T-cell (primary cell): Measurements from ENCODE around the gene COMMD7. TPM values are rescaled to one million over a fixed set of nuclear protein-coding genes. Genes with fewer than 3 reads are reported as not detected.

ENCODE experiments used
- ATAC-seq, 4 experiments: fragments of 200-7000 bp in 3 of 4; fragments of 150-1000 bp in 1 of 4; cut with Tn5 transposase; replicated peaks in 1 of 4; 1 replicate in 3 of 4; 2 replicates in 1 of 4; pipeline ENCODE4 v1.10.0; 2021; ENCODE audit warnings: moderate library complexity in 3 of 4, mild to moderate bottlenecking in 2 of 4, moderate number of reproducible peaks in 1 of 4
- CTCF ChIA-PET, 2 donors: fragments of 300-600 bp; sonication (Branson Sonifier 250); formaldehyde crosslinking; loops; one replicate each; lab custom pipeline; 2022; ENCODE audit warnings: antibody characterized with exemption in 2 of 2; lab: Charles Lee
- POLR2A ChIA-PET, 2 donors: fragments of 300-600 bp; sonication (Branson Sonifier 250); formaldehyde crosslinking; loops; one replicate each; lab custom pipeline; 2022; ENCODE audit warnings: antibody characterized with exemption in 2 of 2; lab: Charles Lee
- DNase-seq, 35 experiments: peaks; one replicate each; pipeline versions ENCODE4 v3.0.0 to v3.0.0-alpha.2; 2013 to 2023
- H3K27ac ChIP-seq: one replicate; pipeline ENCODE4 v1.5.1; 2013; ENCODE audit warnings: low read length
- H3K27me3 ChIP-seq, 2 experiments: replicated peaks in 1 of 2; 1 replicate in 1 of 2; 2 replicates in 1 of 2; pipeline versions ENCODE4 v1.6.1 to v1.7.0; 2013; ENCODE audit warnings: low read length in 1 of 2, mixed read lengths in 1 of 2; ENCODE audit not compliant: control insufficient read depth in 2 of 2, insufficient read depth in 2 of 2; ENCODE audit errors: extremely low read depth in 1 of 2
- H3K36me3 ChIP-seq, 2 donors: 1 replicate in 1 of 2; 2 replicates in 1 of 2; pipeline versions ENCODE4 v1.6.1 to v1.7.0; 2013; ENCODE audit warnings: low read length in 1 of 2; ENCODE audit not compliant: control insufficient read depth in 2 of 2, insufficient read depth in 1 of 2; ENCODE audit errors: extremely low read depth in 1 of 2
- H3K4me1 ChIP-seq, 2 experiments: 1 replicate in 1 of 2; 2 replicates in 1 of 2; pipeline versions ENCODE4 v1.6.1 to v1.7.0; 2013; ENCODE audit warnings: low read length in 2 of 2, mixed read lengths in 1 of 2; ENCODE audit not compliant: insufficient read depth in 2 of 2, control insufficient read depth in 1 of 2; ENCODE audit errors: extremely low read depth in 1 of 2
- H3K4me3 ChIP-seq, 2 donors: 1 replicate in 1 of 2; 2 replicates in 1 of 2; pipeline versions ENCODE4 v1.5.1 to v1.7.0; 2013; ENCODE audit warnings: mild to moderate bottlenecking in 2 of 2, low read length in 1 of 2, moderate library complexity in 1 of 2; ENCODE audit not compliant: control insufficient read depth in 1 of 2; ENCODE audit errors: extremely low read depth in 1 of 2
- H3K9me3 ChIP-seq: 2 replicates; pipeline ENCODE4 v1.7.0; 2013
- H3K27ac Mint-ChIP-seq, 2 donors: one replicate each; pipeline ENCODE4 v1.8.0; 2020 to 2021; ENCODE audit warnings: mild to moderate bottlenecking in 2 of 2, mixed read lengths in 2 of 2
- H3K27me3 Mint-ChIP-seq, 2 donors: one replicate each; pipeline ENCODE4 v1.8.0; 2021 to 2022; ENCODE audit warnings: mixed read lengths in 2 of 2
- H3K36me3 Mint-ChIP-seq: one replicate; pipeline ENCODE4 v1.8.0; 2021; ENCODE audit warnings: mixed read lengths
- H3K4me1 Mint-ChIP-seq, 3 donors: one replicate each; pipeline ENCODE4 v1.8.0; 2020 to 2022; ENCODE audit warnings: mixed read lengths in 3 of 3, mild to moderate bottlenecking in 1 of 3
- H3K4me3 Mint-ChIP-seq, 3 donors: one replicate each; pipeline ENCODE4 v1.8.0; 2020 to 2022; ENCODE audit warnings: mild to moderate bottlenecking in 3 of 3, mixed read lengths in 3 of 3, moderate library complexity in 3 of 3
- H3K9me3 Mint-ChIP-seq, 3 donors: one replicate each; pipeline ENCODE4 v1.8.0; 2020 to 2022; ENCODE audit warnings: mixed read lengths in 3 of 3
- WGBS: methylation state at CpG from one replicate; pipeline ENCODE4 v1.1.5; 2013; ENCODE audit warnings: missing lambda C conversion rate; ENCODE audit not compliant: insufficient coverage; 5-methylcytosine and 5-hydroxymethylcytosine counted together
- total RNA-seq, 35 experiments: library from RNA in 6 of 35; stranded (reverse) in 6 of 35; fragments of 120-200 nt in 1 of 35; gene quantifications; one replicate each; pipeline versions ENCODE4 v1.2.1 to v1.2.4 and lab custom pipeline; 2013 to 2026

COMMD7 gene
- total RNA-seq, 5 donors from 2014 or later (not counting 1 experiment from before 2014, with no cell fraction given): 35.5 to 48.1 (median 37.4) TPM

DNA sequence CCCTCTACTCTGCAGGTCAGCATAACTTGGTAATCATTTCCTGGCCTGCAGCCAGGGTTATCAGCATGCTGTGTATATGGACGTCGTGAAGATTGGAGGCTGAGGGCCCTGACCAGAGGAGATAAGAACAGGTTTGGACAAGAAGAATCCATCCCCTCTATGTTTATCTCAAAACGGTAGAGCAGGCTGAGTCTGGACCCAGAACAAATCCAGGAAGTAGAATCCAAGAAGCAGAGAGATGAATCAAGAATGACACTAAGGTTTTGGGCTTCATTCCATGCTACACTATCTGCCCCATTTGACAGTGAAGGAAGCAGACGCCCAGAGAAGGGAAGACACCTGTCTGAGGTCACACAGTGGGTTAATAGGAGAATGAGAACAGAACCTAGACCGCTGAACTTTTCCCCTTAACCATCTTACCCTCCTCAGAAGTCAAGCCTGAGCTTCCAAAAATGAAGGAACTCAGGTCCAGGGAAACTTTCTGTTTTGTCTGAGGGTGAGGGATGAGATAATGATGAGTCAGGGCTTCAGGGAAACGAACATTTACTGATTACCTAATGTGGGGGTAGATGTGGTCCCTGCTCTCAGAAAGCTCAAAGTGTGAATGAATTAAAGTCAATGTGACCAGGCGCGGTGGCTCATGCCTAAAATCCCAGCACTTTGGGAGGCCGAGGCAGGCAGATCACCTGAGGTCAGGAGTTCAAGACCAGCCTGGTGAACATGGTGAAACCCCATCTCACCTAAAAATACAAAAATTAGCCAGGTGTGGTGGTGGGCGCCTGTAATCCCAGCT, 9.4 kb upstream of the COMMD7 start:
- Histone ChIP-seq H3K27me3 (no peaks in the 10 kb centered on the region), H3K36me3 (no peaks in the 10 kb centered on the region), H3K9me3 (no peaks in the 10 kb centered on the region), H3K4me1 (no peaks in the 10 kb centered on the region), H3K27ac (no peak overlapping the region), H3K4me3 (no peak overlapping the region)
- H3K27me3 Mint-ChIP-seq: no peaks in the 10 kb centered on the region
- WGBS: 60% methylated on average over 1 of the region's 10 CpGs
- ChIA-PET CTCF (interaction anchor here in 1 of 2 donors (0.6 kb wide), 1 partner anchor 316 kb away, joined by 5 read pairs; no protein-coding TSS in a partner anchor), POLR2A (no interaction called here)
- H3K36me3 Mint-ChIP-seq: no peaks in the 10 kb centered on the region
- ATAC-seq (no peak), DNase-seq (no peak)
- H3K9me3 Mint-ChIP-seq: no peaks in the 10 kb centered on the region
- no peak overlapping the region for H3K4me3 Mint-ChIP-seq
- no peak overlapping the region for H3K27ac Mint-ChIP-seq
- H3K4me1 Mint-ChIP-seq: no peaks in the 10 kb centered on the region

DNA sequence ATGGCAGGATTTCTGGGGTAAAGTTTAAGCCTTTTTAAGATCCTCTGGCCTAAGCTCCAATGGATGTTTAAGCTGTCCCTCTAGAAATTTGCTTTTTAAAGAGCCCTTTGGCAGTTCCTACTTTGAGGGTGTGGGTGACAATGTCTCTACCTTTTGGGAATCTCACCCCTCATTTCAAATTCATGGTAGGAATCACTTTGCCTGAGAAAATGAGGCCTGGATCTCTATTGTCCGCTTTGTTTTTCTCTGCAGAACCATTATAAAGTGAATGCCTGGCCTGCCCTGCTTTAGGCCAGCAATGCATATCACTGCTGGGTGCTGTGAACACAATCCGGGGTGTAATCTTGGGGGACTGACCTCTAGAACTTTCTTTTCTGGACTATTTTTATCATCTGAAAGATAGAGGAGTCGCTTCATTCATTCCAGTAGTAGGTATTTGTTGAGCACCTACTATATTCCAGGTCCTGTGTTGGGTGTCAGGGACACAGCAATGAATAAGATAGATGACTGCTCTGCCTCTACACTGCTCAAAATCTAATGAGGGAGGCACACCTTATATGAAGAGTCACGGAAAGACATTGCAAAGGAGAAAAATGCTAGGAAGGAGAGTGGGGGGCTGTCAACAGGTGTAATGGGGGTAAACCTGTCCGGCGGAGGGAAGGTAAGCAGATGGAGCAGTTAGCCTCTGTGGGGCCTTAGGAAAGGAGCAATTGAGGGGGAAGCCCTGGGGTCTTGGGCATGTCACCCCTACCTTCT, 8.6 kb upstream of the COMMD7 start:
- H3K36me3 Mint-ChIP-seq: no peaks in the 10 kb centered on the region
- Histone ChIP-seq H3K9me3 (no peaks in the 10 kb centered on the region), H3K4me3 (no peak overlapping the region), H3K27ac (no peak overlapping the region), H3K27me3 (no peaks in the 10 kb centered on the region), H3K36me3 (no peaks in the 10 kb centered on the region), H3K4me1 (no peaks in the 10 kb centered on the region)
- H3K27ac Mint-ChIP-seq: peak overlapping the region in 1 of 2 donors; percentile 33
- no peaks in the 10 kb centered on the region for H3K9me3 Mint-ChIP-seq
- ChIA-PET POLR2A (no interaction called here), CTCF (no interaction called here)
- no peak overlapping the region for H3K4me3 Mint-ChIP-seq
- 86% methylated on average over 1 of the region's 6 CpGs for WGBS
- no peaks in the 10 kb centered on the region for H3K4me1 Mint-ChIP-seq
- no peaks in the 10 kb centered on the region for H3K27me3 Mint-ChIP-seq
- DNase-seq (no peak), ATAC-seq (no peak)

DNA sequence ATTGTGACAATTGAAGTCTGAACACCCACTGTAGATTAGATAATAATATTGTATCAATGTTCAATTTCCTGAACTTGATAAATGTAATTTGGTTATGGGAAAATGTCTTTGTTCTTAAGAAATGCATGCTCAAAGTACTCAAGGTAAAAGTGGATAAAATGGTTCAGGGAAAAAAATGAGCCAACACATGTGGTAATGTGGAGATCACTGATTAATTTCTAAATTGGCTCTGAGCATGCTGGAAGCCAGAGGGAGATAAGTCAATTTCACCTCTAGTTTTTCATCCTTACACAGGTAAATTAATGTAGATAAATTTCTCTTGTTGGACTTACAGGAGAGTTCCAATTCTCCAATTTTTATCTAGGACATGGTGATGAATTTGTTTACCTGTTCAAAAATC, 8.0 kb upstream of the COMMD7 start:
- Mint-ChIP-seq H3K9me3 (no peaks in the 10 kb centered on the region), H3K36me3 (no peaks in the 10 kb centered on the region), H3K27ac (no peak overlapping the region), H3K4me1 (no peaks in the 10 kb centered on the region), H3K27me3 (no peaks in the 10 kb centered on the region), H3K4me3 (no peak overlapping the region)
- H3K27ac ChIP-seq: no peak overlapping the region
- ChIA-PET CTCF (no interaction called here), POLR2A (no interaction called here)
- H3K9me3 ChIP-seq: no peaks in the 10 kb centered on the region
- ATAC-seq: no peak
- H3K4me3 ChIP-seq: no peak overlapping the region
- H3K27me3 ChIP-seq: no peaks in the 10 kb centered on the region
- DNase-seq: no peak
- H3K36me3 ChIP-seq: no peaks in the 10 kb centered on the region
- no peaks in the 10 kb centered on the region for H3K4me1 ChIP-seq

DNA sequence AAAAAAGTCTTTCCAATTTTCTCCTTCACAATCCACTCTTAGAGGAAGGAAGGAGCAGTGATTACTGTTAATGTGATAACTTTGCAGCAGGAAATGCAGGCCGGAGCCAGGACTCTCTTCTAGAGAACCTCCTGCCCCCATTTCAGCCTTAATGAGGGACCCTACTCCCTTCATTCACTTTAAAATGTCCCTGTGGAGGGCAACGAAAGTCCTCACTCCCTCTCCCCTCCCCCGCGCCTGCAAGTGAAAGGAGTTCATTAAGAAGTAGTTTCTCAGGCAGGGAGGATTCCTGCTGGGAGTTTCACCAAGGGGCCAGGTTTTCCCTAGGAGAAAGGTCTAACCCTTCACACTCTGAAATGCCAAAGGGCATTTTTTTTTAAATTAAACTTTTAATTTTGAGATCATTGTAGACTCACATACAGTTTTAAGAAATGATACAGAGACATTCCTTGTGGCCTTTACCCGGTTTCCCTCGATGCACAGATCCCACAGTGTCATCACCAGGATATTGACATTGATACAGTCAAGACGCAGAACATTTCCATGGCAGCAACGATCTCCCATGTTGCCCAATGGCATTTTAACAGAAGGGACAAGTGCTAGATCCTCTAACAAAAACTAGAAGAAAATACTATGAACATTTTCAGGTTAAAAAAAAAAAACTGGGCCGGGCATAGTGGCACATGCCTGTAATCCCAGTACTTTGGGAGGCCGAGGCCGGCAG, 6.8 kb upstream of the COMMD7 start:
- no peaks in the 10 kb centered on the region for H3K36me3 ChIP-seq
- Mint-ChIP-seq H3K36me3 (no peaks in the 10 kb centered on the region), H3K9me3 (no peaks in the 10 kb centered on the region), H3K4me1 (no peaks in the 10 kb centered on the region), H3K4me3 (no peak overlapping the region), H3K27ac (no peak overlapping the region), H3K27me3 (no peaks in the 10 kb centered on the region)
- DNase-seq: no peak
- POLR2A ChIA-PET: no interaction called here
- no peaks in the 10 kb centered on the region for H3K9me3 ChIP-seq
- no peaks in the 10 kb centered on the region for H3K4me1 ChIP-seq
- H3K27me3 ChIP-seq: no peaks in the 10 kb centered on the region
- H3K4me3 ChIP-seq: no peak overlapping the region
- WGBS: 84% methylated on average over 6 of the region's 11 CpGs
- ATAC-seq: no peak
- no peak overlapping the region for H3K27ac ChIP-seq
- CTCF ChIA-PET: no interaction called here

DNA sequence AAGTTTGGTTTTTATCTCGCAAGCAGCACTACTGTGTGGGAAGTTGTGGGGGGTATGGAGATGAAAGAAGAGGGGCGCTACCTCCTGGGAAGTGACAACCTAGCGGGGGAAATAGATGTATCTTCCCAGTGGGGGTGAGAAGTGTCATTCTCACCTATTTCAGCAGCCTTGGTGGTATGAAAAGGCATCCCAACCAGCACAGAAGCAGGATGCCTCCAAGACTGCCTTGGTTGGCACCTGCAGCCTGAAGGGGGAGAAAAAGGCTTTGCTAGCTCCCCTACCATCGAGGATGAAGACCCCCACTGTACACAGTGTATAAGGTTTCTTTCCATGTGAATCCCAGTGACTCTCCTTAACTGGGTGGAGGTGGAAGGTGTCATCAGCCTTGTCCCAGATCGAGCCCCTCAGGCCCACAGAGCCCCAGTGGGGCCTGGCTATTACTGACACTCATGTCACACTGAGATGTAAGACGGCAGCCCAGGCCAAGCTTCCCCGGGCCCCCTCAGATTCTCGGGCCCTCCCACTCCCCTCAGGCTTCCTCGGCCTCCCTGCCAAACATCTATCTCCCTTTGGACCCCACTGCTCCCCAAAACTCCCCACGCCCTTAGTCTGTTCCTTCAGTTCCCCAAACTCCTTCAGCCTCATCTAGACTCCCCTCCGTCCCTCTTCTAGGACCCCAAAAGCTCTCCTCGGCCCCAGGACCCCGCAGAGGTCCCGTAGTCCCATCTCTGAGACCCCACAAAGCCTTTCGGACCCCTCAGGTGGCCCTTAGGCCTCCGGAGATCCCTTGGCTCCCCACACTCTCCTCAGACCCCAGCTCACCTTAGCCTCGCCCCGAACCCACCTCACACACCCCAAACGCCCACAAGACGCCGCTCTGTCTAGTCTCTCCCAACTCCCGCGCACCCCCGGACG, 688 bp downstream of the COMMD7 start:
- Histone ChIP-seq H3K27ac (peak overlapping the region; percentile 91), H3K27me3 (no peaks in the 10 kb centered on the region), H3K36me3 (no peaks in the 10 kb centered on the region), H3K4me3 (peak overlapping the region; percentile 63 to 94), H3K9me3 (no peaks in the 10 kb centered on the region), H3K4me1 (peaks cover 13 to 38% of the 10 kb centered on the region in 2 experiments)
- Mint-ChIP-seq H3K36me3 (no peaks in the 10 kb centered on the region), H3K27me3 (no peaks in the 10 kb centered on the region), H3K27ac (peak overlapping the region; percentile 97), H3K9me3 (no peaks in the 10 kb centered on the region), H3K4me1 (peaks cover 38 to 47% (median 43%) of the 10 kb centered on the region in 3 donors), H3K4me3 (peak overlapping the region; percentile 94 to 99 (median 94))
- ChIA-PET CTCF (interaction anchor here (0.6 to 1.8 kb wide), 3 partner anchors 36 to 1641 kb away, joined by 3 to 8 read pairs (median 4); no protein-coding TSS in a partner anchor), POLR2A (interaction anchor here (0.6 to 0.7 kb wide), 2 partner anchors 13 to 1763 kb away, joined by 3 to 5 read pairs; no protein-coding TSS in a partner anchor)
- 3% methylated on average over 22 of the region's 25 CpGs for WGBS
- ATAC-seq (peak in 3 of 4 experiments; percentile 24 to 38 (median 29)), DNase-seq (peak in 8 of 35 experiments; percentile 1 to 36 (median 14))
